ENCODE results near the gene SLC6A2.

DNA sequence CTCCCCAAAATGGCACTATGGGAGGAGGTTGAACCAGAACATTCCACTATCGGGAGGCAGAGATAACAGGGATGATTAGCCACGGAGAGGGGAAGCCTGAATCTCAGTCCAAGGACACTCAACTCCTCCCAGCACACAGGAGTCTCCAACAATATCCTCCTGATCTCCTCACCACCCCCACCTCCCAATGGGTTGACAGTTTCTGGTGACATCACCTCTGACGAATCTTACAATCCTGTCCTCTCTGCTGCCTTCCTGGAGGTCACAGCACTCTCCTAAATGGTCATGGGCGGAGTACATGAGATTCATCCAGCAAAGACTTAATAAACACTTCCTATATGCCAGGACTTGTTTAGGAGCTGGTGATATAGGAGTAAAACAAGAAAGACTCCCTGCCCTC lies 80.9 kb downstream of the SLC6A2 start:
- TF ChIP-seq, protein P1, sequence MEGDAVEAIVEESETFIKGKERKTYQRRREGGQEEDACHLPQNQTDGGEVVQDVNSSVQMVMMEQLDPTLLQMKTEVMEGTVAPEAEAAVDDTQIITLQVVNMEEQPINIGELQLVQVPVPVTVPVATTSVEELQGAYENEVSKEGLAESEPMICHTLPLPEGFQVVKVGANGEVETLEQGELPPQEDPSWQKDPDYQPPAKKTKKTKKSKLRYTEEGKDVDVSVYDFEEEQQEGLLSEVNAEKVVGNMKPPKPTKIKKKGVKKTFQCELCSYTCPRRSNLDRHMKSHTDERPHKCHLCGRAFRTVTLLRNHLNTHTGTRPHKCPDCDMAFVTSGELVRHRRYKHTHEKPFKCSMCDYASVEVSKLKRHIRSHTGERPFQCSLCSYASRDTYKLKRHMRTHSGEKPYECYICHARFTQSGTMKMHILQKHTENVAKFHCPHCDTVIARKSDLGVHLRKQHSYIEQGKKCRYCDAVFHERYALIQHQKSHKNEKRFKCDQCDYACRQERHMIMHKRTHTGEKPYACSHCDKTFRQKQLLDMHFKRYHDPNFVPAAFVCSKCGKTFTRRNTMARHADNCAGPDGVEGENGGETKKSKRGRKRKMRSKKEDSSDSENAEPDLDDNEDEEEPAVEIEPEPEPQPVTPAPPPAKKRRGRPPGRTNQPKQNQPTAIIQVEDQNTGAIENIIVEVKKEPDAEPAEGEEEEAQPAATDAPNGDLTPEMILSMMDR (IDR thresholded peaks at IDR 0.05; ENCODE audit: insufficient read depth, low read length), result no peak
- TF ChIP-seq GABPA (IDR thresholded peaks at IDR 0.05; ENCODE audit: low read depth), result no peak
- TF ChIP-seq, protein P2, sequence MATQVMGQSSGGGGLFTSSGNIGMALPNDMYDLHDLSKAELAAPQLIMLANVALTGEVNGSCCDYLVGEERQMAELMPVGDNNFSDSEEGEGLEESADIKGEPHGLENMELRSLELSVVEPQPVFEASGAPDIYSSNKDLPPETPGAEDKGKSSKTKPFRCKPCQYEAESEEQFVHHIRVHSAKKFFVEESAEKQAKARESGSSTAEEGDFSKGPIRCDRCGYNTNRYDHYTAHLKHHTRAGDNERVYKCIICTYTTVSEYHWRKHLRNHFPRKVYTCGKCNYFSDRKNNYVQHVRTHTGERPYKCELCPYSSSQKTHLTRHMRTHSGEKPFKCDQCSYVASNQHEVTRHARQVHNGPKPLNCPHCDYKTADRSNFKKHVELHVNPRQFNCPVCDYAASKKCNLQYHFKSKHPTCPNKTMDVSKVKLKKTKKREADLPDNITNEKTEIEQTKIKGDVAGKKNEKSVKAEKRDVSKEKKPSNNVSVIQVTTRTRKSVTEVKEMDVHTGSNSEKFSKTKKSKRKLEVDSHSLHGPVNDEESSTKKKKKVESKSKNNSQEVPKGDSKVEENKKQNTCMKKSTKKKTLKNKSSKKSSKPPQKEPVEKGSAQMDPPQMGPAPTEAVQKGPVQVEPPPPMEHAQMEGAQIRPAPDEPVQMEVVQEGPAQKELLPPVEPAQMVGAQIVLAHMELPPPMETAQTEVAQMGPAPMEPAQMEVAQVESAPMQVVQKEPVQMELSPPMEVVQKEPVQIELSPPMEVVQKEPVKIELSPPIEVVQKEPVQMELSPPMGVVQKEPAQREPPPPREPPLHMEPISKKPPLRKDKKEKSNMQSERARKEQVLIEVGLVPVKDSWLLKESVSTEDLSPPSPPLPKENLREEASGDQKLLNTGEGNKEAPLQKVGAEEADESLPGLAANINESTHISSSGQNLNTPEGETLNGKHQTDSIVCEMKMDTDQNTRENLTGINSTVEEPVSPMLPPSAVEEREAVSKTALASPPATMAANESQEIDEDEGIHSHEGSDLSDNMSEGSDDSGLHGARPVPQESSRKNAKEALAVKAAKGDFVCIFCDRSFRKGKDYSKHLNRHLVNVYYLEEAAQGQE (IDR thresholded peaks at IDR 0.05; ENCODE audit: insufficient replicate concordance, low read depth), result no peak
- no peak for TF ChIP-seq POLR2AphosphoS5 (IDR thresholded peaks at IDR 0.05; ENCODE audit: low read depth)
